Measurements from ENCODE around the gene TTC31.

TTC31 gene

DNA sequence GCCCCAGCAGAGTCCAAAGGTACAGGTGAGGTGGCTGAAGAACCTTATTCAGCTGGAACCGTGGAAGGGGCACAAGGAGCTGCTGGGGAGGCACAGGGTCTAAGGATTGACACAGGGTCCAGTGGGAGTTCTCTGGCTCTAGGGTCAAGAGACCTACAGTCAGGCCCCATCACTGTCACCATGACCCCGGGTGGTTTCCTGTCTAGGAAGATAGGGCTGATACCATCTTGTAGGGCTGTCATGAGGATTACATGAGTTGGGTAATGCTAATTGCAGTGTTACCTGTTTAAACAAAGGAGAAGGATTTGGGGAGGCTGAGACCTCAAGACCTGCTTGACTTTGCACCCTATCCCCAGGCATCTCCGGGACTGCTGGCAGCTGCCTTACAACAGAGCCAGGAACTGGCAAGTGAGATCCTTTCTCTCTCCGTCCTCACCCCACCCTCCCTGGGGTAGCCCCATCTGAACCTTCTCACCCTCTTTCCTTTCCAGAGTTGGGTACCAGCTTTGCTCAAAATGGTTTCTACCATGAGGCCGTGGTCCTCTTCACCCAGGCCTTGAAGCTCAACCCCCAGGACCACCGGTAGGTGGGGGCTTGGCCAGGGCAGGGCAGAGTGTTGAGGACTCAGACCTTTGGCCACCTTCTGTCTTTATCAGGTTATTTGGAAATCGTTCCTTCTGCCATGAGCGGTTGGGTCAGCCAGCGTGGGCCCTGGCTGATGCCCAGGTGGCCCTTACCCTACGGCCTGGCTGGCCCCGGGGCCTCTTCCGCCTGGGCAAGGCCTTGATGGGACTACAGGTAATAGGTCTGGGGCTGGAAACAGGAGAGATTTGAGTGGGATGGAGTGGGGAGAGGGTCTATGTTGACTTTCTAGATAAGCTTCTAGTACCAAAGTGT lies 9.0 kb downstream of the TTC31 start:
- no peak overlapping the region for H3K27ac Mint-ChIP-seq
- peaks cover 39% of the 10 kb centered on the region for H3K36me3 Mint-ChIP-seq (ENCODE audit: low read depth)
- no peaks in the 10 kb centered on the region for H3K27me3 Mint-ChIP-seq (ENCODE audit: low read depth)

DNA sequence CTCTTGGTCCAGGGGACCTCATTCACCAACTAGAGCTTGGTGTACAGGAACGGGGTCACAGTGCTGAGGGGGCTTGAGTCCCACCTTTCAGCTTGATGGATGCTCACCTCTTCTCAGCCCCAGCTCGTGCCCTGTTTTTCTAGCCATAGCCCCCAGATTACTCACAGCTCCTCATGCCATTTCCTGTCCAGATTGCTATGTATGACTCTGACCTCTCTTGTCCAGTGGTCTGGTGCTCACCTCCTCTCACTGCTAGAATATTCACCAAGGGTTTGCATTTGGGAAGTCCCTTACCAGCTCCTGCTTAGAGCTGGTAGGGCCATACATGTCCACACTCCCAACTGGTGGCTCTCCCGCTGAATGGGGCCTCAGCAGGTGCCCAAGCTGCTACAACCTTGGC lies 10.7 kb downstream of the TTC31 start:
- H3K27me3 Mint-ChIP-seq (ENCODE audit: low read depth): peaks cover 11% of the 10 kb centered on the region
- H3K4me1 Mint-ChIP-seq (ENCODE audit: low read depth): peaks cover 10% of the 10 kb centered on the region
- no peak overlapping the region for H3K27ac Mint-ChIP-seq
- no peak overlapping the region for H3K4me3 Mint-ChIP-seq
- peaks cover 39% of the 10 kb centered on the region for H3K36me3 Mint-ChIP-seq (ENCODE audit: low read depth)
- no peaks in the 10 kb centered on the region for H3K9me3 Mint-ChIP-seq

More for the DNA sequence above, 9.0 kb downstream of the TTC31 start:
- Mint-ChIP-seq H3K9me3 (no peaks in the 10 kb centered on the region), H3K4me1 (ENCODE audit: low read depth) (peaks cover 5% of the 10 kb centered on the region), H3K4me3 (no peak overlapping the region)

DNA sequence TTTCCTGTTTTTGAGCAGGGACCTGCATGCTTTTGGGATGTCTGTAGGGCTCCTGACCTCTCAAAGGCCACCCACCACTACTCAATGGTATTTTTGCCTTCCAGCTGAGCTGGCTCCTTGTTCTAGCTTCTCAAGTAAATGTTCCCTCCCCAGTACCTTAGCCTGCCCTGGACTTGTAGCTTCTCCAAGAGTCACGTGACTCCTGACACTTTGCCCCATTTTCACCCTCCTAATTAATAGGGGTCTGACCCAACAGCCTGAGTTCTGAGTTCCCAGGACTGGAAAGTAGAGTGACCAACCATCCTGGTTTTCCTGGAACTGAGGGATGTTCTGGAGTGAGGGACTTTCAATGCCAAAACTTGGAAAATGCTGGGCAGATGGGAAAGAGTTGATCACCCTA lies 12.6 kb downstream of the TTC31 start:
- no peak overlapping the region for H3K4me3 Mint-ChIP-seq
- H3K27me3 Mint-ChIP-seq (ENCODE audit: low read depth): peaks cover 27% of the 10 kb centered on the region
- no peaks in the 10 kb centered on the region for H3K9me3 Mint-ChIP-seq
- H3K27ac Mint-ChIP-seq: no peak overlapping the region
- H3K36me3 Mint-ChIP-seq (ENCODE audit: low read depth): peaks cover 40% of the 10 kb centered on the region
- H3K4me1 Mint-ChIP-seq (ENCODE audit: low read depth): peaks cover 15% of the 10 kb centered on the region

DNA sequence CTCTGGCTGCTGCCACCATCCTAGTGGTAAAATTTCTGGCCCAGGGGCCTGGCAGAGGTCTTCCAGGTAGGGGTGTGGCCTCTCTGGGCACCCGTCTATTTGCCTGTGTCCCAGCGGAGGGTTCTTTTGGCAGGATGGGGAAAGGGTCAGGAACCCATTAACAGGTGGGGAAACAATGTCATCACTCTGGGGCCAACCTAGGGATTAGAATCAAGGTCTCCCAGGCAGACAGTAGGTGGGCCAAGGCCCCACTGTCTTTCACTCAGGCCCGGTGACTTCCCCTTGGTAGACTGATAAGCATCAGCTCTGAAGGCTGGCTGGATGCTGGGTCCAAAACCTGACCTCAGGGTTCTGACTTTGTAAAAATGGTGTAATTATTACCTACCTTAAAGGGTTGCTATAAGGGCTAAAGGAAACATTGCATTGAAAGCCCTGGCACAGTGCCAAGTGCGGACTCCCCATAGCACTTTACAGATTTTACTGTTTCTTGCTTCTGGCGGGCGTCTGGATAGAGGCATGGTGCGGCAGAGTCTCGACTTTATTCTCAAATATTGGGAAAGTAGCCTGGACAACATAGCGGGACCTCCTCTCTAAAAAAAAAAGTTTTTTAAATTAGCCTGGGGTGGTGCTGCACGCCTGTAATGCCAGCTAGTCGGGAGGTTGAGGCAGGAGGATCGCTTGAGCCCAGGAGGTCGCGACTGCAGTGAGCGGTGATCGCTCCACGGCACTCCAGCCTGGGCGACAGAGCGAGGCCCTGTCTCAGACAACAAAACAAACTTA lies 14.3 kb downstream of the TTC31 start:
- peaks cover 13% of the 10 kb centered on the region for H3K4me1 Mint-ChIP-seq (ENCODE audit: low read depth)
- no peaks in the 10 kb centered on the region for H3K9me3 Mint-ChIP-seq
- peaks cover 45% of the 10 kb centered on the region for H3K27me3 Mint-ChIP-seq (ENCODE audit: low read depth)
- H3K27ac Mint-ChIP-seq: peak overlapping the region; percentile 26
- H3K4me3 Mint-ChIP-seq: peak overlapping the region; percentile 87
- peaks cover 30% of the 10 kb centered on the region for H3K36me3 Mint-ChIP-seq (ENCODE audit: low read depth)

DNA sequence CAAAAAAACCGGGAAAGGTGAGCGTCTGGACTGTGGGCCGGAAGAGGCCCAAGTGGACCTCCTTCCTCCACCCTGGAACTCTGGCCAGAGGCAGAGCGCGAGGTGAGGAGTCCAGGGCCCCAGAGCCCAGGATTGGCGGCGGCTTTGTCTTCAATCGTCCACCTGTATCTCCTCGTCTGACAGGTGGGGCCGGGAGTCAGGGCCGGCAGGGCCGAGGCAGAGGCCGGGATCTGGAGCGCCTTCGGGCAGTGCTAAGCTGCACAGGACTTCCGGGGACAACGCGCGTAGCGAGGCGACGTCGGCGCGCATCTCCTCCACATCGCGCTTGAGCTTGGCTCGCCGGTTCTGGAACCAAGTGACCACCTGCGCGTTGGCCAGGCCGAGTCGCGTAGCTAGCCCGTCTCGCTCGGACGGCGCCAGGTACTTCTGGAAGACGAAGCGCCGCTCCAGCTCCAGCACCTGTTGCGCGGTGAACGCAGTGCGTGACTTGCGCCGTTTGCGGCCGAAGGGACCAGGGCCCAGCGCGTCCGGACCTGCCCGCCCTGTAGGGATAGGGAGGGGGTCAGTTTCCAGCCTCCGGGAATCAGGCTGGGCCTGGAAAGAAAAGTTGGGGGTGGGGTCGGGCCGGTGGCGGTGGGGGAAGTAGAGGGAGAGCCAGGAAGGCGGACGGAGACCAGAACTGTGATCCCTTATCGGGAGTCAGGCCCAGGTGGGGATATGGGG lies 15.1 kb downstream of the TTC31 start:
- Mint-ChIP-seq H3K4me1 (ENCODE audit: low read depth) (peaks cover 19% of the 10 kb centered on the region), H3K27me3 (ENCODE audit: low read depth) (peaks cover 52% of the 10 kb centered on the region), H3K36me3 (ENCODE audit: low read depth) (peaks cover 27% of the 10 kb centered on the region), H3K9me3 (no peaks in the 10 kb centered on the region), H3K4me3 (peak overlapping the region; percentile 87), H3K27ac (peak overlapping the region; percentile 79)

DNA sequence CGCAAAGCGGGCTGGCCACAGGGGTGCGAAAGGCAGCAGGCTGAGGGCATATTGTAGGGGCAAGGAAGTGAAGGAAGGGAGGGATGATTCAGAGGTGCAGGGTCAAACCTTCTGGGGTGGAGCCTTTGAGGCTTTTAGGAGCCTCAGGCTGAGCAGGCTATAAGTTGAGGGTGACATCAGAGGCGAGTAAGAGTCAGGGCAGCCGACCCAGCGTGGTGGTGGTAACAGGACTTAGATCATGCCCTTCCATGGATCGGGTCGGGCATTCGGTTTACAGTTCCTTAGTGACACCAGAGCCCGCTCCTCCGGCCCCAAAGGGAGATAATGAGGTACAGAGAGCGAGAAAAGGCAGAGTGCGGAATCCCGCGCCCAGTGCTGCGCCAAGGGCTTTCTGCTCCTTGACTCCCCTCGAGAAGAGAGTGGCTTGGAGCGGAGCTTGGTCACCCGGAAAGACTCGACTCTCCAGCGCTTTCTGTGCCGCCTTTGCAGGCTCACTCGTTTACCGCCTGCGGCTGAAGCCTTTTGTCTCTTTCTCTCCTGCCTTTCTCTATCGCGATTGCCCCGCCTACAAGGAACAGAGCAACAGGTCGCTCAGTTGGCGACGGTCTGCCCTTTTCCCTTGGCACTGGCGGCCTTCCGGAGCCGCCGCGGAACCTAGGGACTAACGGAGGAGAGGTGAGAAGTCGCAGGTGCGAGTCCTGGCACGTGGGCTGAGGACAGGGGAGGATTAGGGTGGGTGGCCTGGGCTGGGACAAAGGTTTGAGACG lies 15.8 kb downstream of the TTC31 start:
- peak overlapping the region; percentile 80 for H3K27ac Mint-ChIP-seq
- no peaks in the 10 kb centered on the region for H3K9me3 Mint-ChIP-seq
- H3K36me3 Mint-ChIP-seq (ENCODE audit: low read depth): peaks cover 20% of the 10 kb centered on the region
- H3K4me3 Mint-ChIP-seq: peak overlapping the region; percentile 87
- peaks cover 58% of the 10 kb centered on the region for H3K27me3 Mint-ChIP-seq (ENCODE audit: low read depth)
- peaks cover 19% of the 10 kb centered on the region for H3K4me1 Mint-ChIP-seq (ENCODE audit: low read depth)

DNA sequence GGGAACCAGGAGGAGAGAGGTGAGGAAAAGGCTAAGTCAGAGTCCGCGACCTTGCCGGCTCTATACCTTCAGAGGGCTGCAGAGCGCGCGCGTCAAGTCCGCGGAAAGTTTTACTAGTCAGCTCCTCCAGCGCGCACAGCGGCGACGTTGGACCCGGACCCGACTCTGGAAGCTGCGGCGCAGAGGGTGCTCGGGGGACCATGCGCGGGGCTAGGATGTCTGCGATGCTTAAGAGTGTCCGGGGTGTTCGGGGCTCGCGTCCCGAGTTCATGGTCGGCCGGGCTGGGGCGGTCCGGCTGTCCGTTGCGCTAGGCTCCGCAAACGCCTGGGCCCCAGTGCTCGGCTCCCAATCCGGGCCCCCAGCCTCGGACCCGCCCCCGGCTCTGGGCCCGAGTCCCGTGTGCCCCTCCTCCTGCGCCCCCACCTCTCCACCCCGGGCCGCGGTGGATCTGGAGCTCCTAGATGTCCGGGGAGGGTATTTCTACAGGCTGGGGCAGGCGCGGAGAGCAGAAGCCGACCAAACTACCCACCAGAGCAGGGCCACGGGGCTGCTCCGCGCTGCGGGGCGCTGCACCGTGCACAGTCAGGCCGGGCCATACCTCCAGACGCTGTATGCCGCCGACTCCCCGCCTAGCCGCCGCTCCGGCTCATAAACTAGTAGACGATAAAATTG lies 16.5 kb downstream of the TTC31 start, which contains the start of gene LBX2:
TSS of gene LBX2 (minus strand) at position 337 of the 673 bp plus-strand sequence. CDS start at position 271, 66 bp downstream.
- peak within 1 kb of the TSS; percentile 87 for H3K4me3 Mint-ChIP-seq
- peaks cover 19% of the 10 kb centered on the region for H3K4me1 Mint-ChIP-seq (ENCODE audit: low read depth)
- H3K36me3 Mint-ChIP-seq (ENCODE audit: low read depth): peaks cover 15% of the 10 kb centered on the region
- peaks cover 59% of the 10 kb centered on the region for H3K27me3 Mint-ChIP-seq (ENCODE audit: low read depth)
- peak within 1 kb of the TSS; percentile 80 for H3K27ac Mint-ChIP-seq
- H3K9me3 Mint-ChIP-seq: no peaks in the 10 kb centered on the region

DNA sequence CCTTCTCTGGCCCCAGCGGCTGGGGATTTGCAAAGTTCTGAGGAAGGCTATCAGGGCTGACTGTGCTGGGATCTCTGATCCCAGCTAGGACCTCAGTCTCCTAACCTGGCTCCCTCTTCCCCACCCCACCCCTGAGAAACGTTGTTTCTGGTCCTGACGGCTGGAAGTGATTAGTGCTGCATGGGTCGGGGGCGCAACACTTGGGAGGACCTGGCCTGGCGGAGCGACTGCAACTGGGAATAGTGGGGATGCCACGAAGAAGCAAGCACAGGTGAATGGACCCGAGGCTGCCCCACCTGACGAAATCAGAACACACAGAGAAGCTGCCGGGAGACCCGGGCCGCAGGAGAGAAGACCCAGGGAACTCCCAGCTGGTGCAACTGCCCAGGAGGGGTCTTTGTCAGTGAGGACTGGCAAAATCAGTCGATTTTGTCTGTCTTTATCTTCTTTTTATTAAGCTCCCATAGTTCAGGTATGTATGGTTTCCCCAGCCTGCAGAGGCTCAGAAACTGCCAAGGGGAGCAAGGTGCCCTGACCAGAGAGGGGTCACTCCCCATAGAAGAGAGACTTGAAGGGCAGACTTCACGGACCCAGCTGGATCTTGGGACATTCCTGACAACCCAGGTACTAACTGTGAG lies 17.2 kb downstream of the TTC31 start:
- Mint-ChIP-seq H3K27me3 (ENCODE audit: low read depth) (peaks cover 62% of the 10 kb centered on the region), H3K36me3 (ENCODE audit: low read depth) (peaks cover 20% of the 10 kb centered on the region), H3K4me1 (ENCODE audit: low read depth) (peaks cover 26% of the 10 kb centered on the region), H3K9me3 (no peaks in the 10 kb centered on the region), H3K4me3 (peak overlapping the region; percentile 25), H3K27ac (no peak overlapping the region)

DNA sequence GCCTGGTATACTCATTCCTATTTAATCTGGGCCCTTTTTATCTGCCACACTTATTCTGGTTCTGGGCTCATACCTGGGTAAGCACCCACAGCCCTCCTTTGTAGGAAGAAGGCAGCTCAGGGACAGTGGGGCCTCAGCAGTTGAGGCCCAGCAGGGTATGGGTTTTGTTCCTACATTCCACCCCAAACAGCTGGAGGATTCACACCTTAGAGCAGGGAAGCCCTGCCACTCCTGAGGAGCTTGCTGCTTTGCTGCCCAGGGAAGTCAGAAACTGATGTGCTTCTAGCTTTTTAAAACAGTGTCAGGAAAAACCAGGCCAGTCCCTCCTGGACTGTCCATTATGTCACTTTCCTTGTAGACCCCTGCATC lies 17.7 kb downstream of the TTC31 start:
- H3K9me3 Mint-ChIP-seq: no peaks in the 10 kb centered on the region
- H3K4me1 Mint-ChIP-seq (ENCODE audit: low read depth): peaks cover 31% of the 10 kb centered on the region
- H3K27ac Mint-ChIP-seq: no peak overlapping the region
- no peak overlapping the region for H3K4me3 Mint-ChIP-seq
- peaks cover 24% of the 10 kb centered on the region for H3K36me3 Mint-ChIP-seq (ENCODE audit: low read depth)
- H3K27me3 Mint-ChIP-seq (ENCODE audit: low read depth): peaks cover 62% of the 10 kb centered on the region

DNA sequence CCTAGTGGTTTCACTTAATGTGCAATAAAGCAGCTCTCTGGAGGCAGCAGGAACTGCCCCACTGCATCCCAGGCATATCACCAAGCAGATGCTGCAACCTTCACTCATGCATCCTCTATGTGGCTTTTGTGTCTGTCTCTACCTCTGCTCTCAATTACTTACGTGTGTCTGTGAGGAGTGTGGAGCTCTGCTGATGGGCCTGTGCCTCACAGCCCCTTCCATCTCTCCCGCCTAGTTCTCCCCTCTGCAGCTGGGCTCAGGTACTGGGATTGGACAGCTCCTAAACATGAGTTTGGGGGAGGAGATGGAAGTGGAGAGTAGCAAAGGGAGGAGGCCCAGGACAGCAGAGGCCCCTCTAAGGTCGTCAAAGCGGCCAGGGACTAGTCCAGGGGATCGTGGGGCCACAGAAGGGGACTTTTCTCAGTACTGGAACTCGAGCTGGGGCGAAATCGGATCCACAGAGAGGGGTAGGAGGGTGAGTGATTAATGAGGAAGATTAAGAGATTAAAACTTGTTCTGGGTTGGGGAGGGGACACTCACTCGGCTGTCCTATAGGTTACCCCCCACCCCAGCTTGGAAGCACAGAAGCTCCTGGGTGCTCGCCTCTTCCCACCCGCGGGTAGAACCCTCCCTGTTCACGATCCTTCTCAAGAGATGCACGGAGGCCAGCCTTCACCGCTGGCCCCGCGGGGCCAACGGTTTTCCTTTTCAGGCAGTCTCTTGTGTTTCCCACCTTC lies 18.6 kb downstream of the TTC31 start:
- H3K27ac Mint-ChIP-seq: no peak overlapping the region
- H3K27me3 Mint-ChIP-seq (ENCODE audit: low read depth): peaks cover 62% of the 10 kb centered on the region
- H3K36me3 Mint-ChIP-seq (ENCODE audit: low read depth): peaks cover 23% of the 10 kb centered on the region

DNA sequence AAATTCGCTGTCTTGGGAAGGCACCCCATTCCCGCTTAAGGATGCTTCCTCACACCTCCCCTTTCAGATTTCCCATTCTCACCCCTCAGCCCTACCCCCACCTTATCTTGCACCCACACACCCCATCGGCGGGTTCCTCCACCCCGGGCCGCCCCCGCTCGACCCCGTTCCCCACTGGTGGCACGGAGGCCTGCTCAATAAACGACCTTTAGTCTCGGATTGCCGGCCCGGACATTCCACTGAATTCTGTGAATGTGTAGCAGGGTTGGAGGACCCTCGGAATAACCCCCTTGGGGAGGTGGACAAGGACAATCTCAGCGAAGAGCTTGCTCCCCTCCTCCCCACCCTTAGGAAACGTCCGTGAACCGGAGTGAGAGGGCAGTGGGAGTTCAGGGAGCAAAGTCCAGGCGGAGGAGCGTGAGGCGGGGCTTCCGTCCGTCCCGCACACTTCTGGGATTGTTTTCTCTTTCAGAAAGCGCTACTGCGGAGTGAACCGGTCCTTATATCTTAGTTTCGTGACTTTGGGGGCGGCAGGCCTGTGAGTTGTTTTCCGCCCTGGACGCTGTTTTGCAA lies 19.4 kb downstream of the TTC31 start:
- Mint-ChIP-seq H3K27me3 (ENCODE audit: low read depth) (peaks cover 62% of the 10 kb centered on the region), H3K9me3 (no peaks in the 10 kb centered on the region), H3K4me1 (ENCODE audit: low read depth) (peaks cover 41% of the 10 kb centered on the region), H3K27ac (peak overlapping the region; percentile 31), H3K36me3 (ENCODE audit: low read depth) (peaks cover 27% of the 10 kb centered on the region), H3K4me3 (peak overlapping the region; percentile 80)

More for the DNA sequence above, 18.6 kb downstream of the TTC31 start:
- Mint-ChIP-seq H3K4me3 (peak overlapping the region; percentile 48), H3K4me1 (ENCODE audit: low read depth) (peaks cover 36% of the 10 kb centered on the region), H3K9me3 (no peaks in the 10 kb centered on the region)

DNA sequence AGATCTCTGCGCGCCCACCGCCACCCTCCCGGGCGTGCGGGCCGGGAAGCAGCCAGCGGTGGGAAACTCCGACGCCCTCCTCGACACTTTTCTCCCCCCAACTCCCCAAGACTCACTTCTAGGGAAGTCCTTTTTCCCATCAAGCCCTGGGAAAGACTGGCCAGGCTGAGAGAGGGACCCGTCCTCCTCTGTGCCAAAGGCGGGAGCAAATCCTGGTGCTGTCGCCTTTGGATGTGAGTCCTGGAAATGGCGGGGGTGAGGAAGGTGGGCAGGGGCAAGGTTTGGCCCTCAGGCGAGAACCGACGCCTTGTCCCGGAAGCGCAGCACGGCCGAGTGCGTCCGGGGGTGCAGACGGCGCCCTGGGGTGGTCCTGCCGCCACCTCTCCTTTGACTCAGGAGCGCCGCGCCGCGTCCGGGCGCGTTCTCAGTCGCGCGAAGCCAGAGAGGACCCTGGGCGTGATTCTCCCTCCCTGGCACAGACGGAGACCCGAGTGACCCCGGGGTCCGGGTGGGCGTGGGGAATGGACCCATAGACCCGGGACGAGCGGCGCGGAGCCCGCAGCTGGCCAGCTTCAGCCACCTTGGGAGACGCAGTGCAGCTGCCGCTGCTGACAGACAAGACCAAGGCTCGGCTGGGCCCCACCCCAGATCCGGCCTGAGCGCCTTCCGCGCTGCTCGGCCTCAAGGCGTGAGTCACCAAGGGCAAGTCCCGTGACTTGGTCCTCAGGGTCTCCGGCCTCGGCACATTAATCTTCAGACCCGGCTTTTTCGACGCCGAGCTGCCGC lies 20.0 kb downstream of the TTC31 start:
- Mint-ChIP-seq H3K27ac (peak overlapping the region; percentile 31), H3K36me3 (ENCODE audit: low read depth) (peaks cover 31% of the 10 kb centered on the region), H3K4me3 (peak overlapping the region; percentile 80), H3K27me3 (ENCODE audit: low read depth) (peaks cover 60% of the 10 kb centered on the region), H3K9me3 (no peaks in the 10 kb centered on the region), H3K4me1 (ENCODE audit: low read depth) (peaks cover 46% of the 10 kb centered on the region)

Measured in T-helper 1 cell treated with Interleukin-12 subunit alpha and Interleukin-12 subunit beta and Interleukin-4 antibody, amounts not matched to agents 30 μg/mL and 1 μg/mL, for 36 hours (primary cell).